ENCODE results near the gene C6orf15. TPM values are rescaled to one million over a fixed set of nuclear protein-coding genes. Genes with fewer than 3 reads are reported as not detected.
"Not testable (repeated sequence)": the region's sequence is repeated elsewhere in the genome, so short reads cannot be mapped to it uniquely, and the experiment has no call there.

The C6orf15 gene
- total RNA-seq, 1 donor, result not detected

GRCh38 chr6:31075528-31075927 lies 36.8 kb downstream of the C6orf15 start:
- no peak overlapping the region for H3K4me3 ChIP-seq (ENCODE audit: low read length)
- no peaks in the 10 kb centered on the region for H3K9me3 ChIP-seq (ENCODE audit: low read depth, low read length)
- H3K27me3 ChIP-seq (ENCODE audit: insufficient read depth, low read length), result no peaks in the 10 kb centered on the region
- peaks cover 8% of the 10 kb centered on the region for H3K4me1 ChIP-seq (ENCODE audit: insufficient read depth, low read length)

GRCh38 chr6:31074401-31074800 lies 38.0 kb downstream of the C6orf15 start:
- peaks cover under 1% of the 10 kb centered on the region for H3K4me1 ChIP-seq (ENCODE audit: insufficient read depth, low read length)
- H3K27me3 ChIP-seq (ENCODE audit: insufficient read depth, low read length), result no peaks in the 10 kb centered on the region
- H3K4me3 ChIP-seq (ENCODE audit: low read length), result no peak overlapping the region
- H3K9me3 ChIP-seq (ENCODE audit: low read depth, low read length), result no peaks in the 10 kb centered on the region

GRCh38 chr6:31070711-31071197 lies 41.6 kb downstream of the C6orf15 start:
- Histone ChIP-seq H3K4me3 (ENCODE audit: low read length) (no peak overlapping the region), H3K4me1 (ENCODE audit: insufficient read depth, low read length) (no peaks in the 10 kb centered on the region), H3K27me3 (ENCODE audit: insufficient read depth, low read length) (no peaks in the 10 kb centered on the region), H3K9me3 (ENCODE audit: low read depth, low read length) (no peaks in the 10 kb centered on the region)

GRCh38 chr6:31068669-31069340 lies 43.6 kb downstream of the C6orf15 start:
- Histone ChIP-seq H3K4me1 (ENCODE audit: insufficient read depth, low read length) (no peaks in the 10 kb centered on the region), H3K27me3 (ENCODE audit: insufficient read depth, low read length) (no peaks in the 10 kb centered on the region), H3K4me3 (ENCODE audit: low read length) (no peak overlapping the region), H3K9me3 (ENCODE audit: low read depth, low read length) (no peaks in the 10 kb centered on the region)

GRCh38 chr6:31067891-31068668 lies 44.3 kb downstream of the C6orf15 start:
- not testable (repeated sequence) for H3K9me3 ChIP-seq (ENCODE audit: low read depth, low read length); H3K4me1 ChIP-seq (ENCODE audit: insufficient read depth, low read length); H3K4me3 ChIP-seq (ENCODE audit: low read length); H3K27me3 ChIP-seq (ENCODE audit: insufficient read depth, low read length)

- H3K27me3 ChIP-seq (ENCODE audit: insufficient read depth, low read length); H3K9me3 ChIP-seq (ENCODE audit: low read depth, low read length); H3K4me1 ChIP-seq (ENCODE audit: insufficient read depth, low read length); H3K4me3 ChIP-seq (ENCODE audit: low read length): not testable (repeated sequence)
These were observed 45.3 kb downstream of the C6orf15 start for GRCh38 chr6:31067028-31067427.

- Histone ChIP-seq H3K9me3 (ENCODE audit: low read depth, low read length) (no peaks in the 10 kb centered on the region), H3K27me3 (ENCODE audit: insufficient read depth, low read length) (no peaks in the 10 kb centered on the region), H3K4me3 (ENCODE audit: low read length) (no peak overlapping the region), H3K4me1 (ENCODE audit: insufficient read depth, low read length) (no peaks in the 10 kb centered on the region)
These were observed 46.8 kb downstream of the C6orf15 start for GRCh38 chr6:31065556-31065955.

GRCh38 chr6:31063906-31064435 lies 48.4 kb downstream of the C6orf15 start:
- Histone ChIP-seq H3K9me3 (ENCODE audit: low read depth, low read length) (no peaks in the 10 kb centered on the region), H3K4me3 (ENCODE audit: low read length) (no peak overlapping the region), H3K4me1 (ENCODE audit: insufficient read depth, low read length) (no peaks in the 10 kb centered on the region), H3K27me3 (ENCODE audit: insufficient read depth, low read length) (no peaks in the 10 kb centered on the region)

Other genes with a start within 250 kb of the C6orf15 start
- 2.5 TPM for gene DDR1, start 228.1 kb downstream of the C6orf15 start, total RNA-seq
- 2.8 TPM for gene GTF2H4, start 204.4 kb downstream of the C6orf15 start, total RNA-seq
- gene VARS2, start 198.3 kb downstream of the C6orf15 start, total RNA-seq, result 10.0 TPM
- not detected for gene SFTA2, start 180.4 kb downstream of the C6orf15 start, total RNA-seq
- not detected for gene MUCL3, start 171.6 kb downstream of the C6orf15 start, total RNA-seq
- not detected for gene MUC21, start 128.9 kb downstream of the C6orf15 start, total RNA-seq
- not detected for gene MUC22, start 102.1 kb downstream of the C6orf15 start, total RNA-seq
- not detected for gene PSORS1C1, start 2.2 kb upstream of the C6orf15 start, total RNA-seq
- gene CDSN, start 7.9 kb upstream of the C6orf15 start, total RNA-seq, result not detected
- not detected for gene PSORS1C2, start 26.5 kb upstream of the C6orf15 start, total RNA-seq
- gene CCHCR1, start 45.2 kb upstream of the C6orf15 start, total RNA-seq, result 4.3 TPM
- 1.9 TPM for gene TCF19, start 46.0 kb upstream of the C6orf15 start, total RNA-seq
- not detected for gene POU5F1, start 58.1 kb upstream of the C6orf15 start, total RNA-seq
- 1,178 TPM for gene HLA-C, start 159.5 kb upstream of the C6orf15 start, total RNA-seq
- 3,997 TPM for gene HLA-B, start 244.6 kb upstream of the C6orf15 start, total RNA-seq